ENCODE results near the gene PHLDB2. TPM values are rescaled to one million over a fixed set of nuclear protein-coding genes. Genes with fewer than 3 reads are reported as not detected.
"Not testable (repeated sequence)": the region's sequence is repeated elsewhere in the genome, so short reads cannot be mapped to it uniquely, and the experiment has no call there.

The PHLDB2 gene
- 14.1 TPM for total RNA-seq

DNA sequence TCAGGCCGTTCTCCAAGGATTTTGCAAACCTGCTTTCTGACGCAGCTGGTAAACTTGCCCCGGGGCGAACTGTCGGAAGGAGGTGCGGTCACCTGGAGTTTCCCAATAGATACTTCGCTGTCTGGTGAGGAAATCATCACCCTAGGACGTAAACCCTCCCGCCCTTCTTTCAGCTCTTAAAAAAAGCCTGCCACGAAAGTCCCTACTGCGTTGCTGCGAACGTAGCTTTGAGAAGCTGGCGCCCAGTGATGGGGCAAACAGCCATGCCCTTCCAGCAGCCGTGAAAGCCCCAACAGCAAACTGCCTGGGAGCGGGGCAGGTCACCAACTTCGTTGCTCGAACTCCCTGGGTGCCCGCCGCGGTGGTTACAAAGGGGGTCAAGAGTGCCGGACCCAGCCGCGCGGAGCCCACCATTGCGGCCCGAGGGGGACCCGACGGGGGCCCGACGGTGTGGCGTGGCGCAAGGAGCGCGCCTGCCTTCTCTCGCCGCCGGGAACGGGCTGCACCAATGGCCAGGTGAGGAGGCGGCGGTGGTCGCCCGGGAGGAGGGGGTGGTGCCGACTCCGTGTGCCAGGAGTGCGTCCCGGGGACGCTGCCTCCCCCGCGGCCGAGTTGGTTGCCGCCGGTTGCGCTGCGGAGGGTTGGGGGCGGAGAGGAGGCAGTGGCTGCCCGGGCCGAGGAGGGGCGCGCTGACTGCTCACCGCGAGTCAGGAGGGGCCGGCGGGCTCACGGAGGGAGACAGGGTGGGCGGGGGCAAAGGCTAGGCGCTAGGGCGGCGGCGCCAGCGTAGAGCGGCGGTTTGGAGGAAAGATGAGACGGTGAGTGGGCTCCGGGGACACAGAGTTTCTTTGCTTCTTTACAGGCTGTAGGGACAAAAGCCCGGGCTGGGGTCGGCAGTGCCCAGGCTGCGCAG lies at the start of gene PHLDB2:
Gene PHLDB2, plus strand, starts transcription at position 205 of the 913 bp plus-strand sequence. CDS start 24,813 bp downstream, outside the sequence.
- Histone ChIP-seq H3K4me3 (ENCODE audit: low read length) (peak within 1 kb of the TSS; percentile 56), H3K9me3 (ENCODE audit: low read depth, low read length) (no peaks in the 10 kb centered on the region), H3K27me3 (ENCODE audit: insufficient read depth, low read length) (peaks cover 32% of the 10 kb centered on the region), H3K4me1 (ENCODE audit: insufficient read depth, low read length) (peaks cover 23% of the 10 kb centered on the region)

DNA sequence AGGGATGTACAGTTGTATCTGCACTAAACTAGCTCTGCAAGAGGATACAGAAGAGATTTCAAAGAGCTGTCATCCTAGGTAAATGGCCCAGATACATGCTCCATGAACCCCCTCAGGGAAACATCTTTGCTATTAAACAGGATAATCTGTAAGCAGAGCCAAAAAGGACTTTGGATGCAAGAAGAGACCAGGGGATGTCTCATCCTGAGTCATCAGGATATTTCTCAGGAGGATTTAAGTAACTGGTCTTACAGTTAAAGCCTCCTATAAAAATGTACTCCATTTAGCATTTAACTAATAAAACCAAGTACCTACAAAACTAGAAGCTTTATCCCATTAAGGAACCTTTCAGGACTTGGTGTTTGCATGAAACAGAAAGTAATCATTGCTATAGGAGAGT lies 48.2 kb upstream of the PHLDB2 start:
- Histone ChIP-seq H3K4me3 (ENCODE audit: low read length) (no peak overlapping the region), H3K27me3 (ENCODE audit: insufficient read depth, low read length) (no peaks in the 10 kb centered on the region), H3K4me1 (ENCODE audit: insufficient read depth, low read length) (no peaks in the 10 kb centered on the region), H3K9me3 (ENCODE audit: low read depth, low read length) (no peaks in the 10 kb centered on the region)

DNA sequence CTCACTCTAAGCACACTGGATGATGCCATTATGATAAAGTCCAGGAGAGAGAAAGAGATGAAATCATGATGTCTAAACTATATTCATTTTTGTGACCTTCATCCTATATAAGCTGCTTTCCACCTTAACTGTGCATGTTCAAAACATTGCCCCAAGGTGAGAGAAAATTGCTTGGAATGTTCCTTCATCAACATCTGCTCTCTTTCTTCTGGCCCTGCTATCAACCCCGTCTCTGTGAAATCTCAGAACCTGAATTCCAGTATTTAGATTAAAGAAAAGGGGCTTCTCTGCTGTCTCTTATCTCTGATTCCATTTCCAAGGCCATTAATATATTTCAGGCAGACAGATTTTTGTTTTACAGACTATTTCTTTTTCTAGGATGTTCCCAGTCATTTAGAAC lies 47.3 kb upstream of the PHLDB2 start:
- H3K4me3 ChIP-seq (ENCODE audit: low read length): no peak overlapping the region
- no peaks in the 10 kb centered on the region for H3K27me3 ChIP-seq (ENCODE audit: insufficient read depth, low read length)
- H3K4me1 ChIP-seq (ENCODE audit: insufficient read depth, low read length): no peaks in the 10 kb centered on the region
- no peaks in the 10 kb centered on the region for H3K9me3 ChIP-seq (ENCODE audit: low read depth, low read length)

DNA sequence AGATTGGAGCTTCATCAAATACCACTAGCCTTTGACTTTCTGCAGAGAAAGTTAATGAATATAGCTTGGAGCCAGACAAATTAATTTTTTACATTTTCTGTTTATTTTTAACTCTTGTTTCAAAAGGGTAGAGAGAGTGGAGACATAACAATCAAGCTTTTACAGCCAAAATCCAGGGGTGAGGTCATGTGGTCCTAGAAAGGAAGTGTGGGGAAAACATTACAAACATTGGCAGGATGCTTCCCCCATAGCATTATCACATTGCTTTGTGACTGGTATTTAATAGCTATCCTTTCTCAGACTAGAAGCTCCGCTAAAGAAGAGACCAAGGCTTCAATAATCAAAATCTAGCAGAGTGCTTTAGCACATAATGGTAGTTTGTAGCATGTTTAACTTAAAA lies 46.4 kb upstream of the PHLDB2 start:
- Histone ChIP-seq H3K4me3 (ENCODE audit: low read length) (no peak overlapping the region), H3K4me1 (ENCODE audit: insufficient read depth, low read length) (no peaks in the 10 kb centered on the region), H3K27me3 (ENCODE audit: insufficient read depth, low read length) (no peaks in the 10 kb centered on the region), H3K9me3 (ENCODE audit: low read depth, low read length) (no peaks in the 10 kb centered on the region)

DNA sequence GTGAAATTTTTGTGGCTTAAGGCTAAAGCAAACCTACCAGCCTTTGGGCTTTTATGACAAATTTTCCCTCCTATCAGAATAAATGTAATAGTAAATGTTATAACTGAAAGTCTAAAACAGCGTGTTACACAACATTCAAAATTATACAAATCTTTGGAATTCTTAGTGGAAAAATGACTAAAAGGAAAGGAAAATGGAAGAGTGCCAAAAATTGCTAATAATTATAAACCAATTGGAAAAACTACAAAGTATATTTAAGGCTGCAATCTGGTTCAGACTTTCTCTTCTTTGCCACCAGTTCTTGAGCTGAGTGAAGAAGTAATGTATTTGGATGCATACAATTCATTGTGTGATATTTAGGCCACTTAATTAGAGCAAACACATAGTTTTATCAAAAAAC lies 45.6 kb upstream of the PHLDB2 start:
- H3K4me1 ChIP-seq (ENCODE audit: insufficient read depth, low read length): no peaks in the 10 kb centered on the region
- no peak overlapping the region for H3K4me3 ChIP-seq (ENCODE audit: low read length)
- no peaks in the 10 kb centered on the region for H3K27me3 ChIP-seq (ENCODE audit: insufficient read depth, low read length)
- no peaks in the 10 kb centered on the region for H3K9me3 ChIP-seq (ENCODE audit: low read depth, low read length)

GRCh38 chr3:111813979-111814378 lies 45.1 kb upstream of the PHLDB2 start:
- H3K4me1 ChIP-seq (ENCODE audit: insufficient read depth, low read length): no peaks in the 10 kb centered on the region
- H3K27me3 ChIP-seq (ENCODE audit: insufficient read depth, low read length): no peaks in the 10 kb centered on the region
- no peak overlapping the region for H3K4me3 ChIP-seq (ENCODE audit: low read length)
- H3K9me3 ChIP-seq (ENCODE audit: low read depth, low read length): no peaks in the 10 kb centered on the region

- H3K4me3 ChIP-seq (ENCODE audit: low read length); H3K27me3 ChIP-seq (ENCODE audit: insufficient read depth, low read length); H3K9me3 ChIP-seq (ENCODE audit: low read depth, low read length); H3K4me1 ChIP-seq (ENCODE audit: insufficient read depth, low read length): not testable (repeated sequence)
Observed at GRCh38 chr3:111816771-111817170, 42.3 kb upstream of the PHLDB2 start.

DNA sequence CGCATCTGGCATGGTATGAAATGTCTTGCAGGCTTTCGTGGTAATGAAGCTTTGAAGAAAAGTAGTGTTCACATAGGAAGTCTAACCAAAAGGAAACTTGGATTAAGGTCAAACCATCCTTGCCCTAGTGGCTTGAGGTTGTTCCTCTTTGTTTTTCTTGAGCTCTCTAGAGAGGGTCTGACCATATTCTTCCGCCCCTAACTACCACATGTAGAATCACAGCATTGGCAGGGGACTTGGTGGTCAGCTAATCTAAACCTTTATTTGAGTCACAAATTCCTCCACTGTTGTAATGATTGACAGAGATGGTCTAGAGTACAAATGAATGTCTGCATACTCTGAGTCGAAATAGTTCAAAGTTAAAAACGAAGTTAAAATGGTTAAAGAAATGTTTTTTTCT lies 39.1 kb upstream of the PHLDB2 start:
- no peaks in the 10 kb centered on the region for H3K4me1 ChIP-seq (ENCODE audit: insufficient read depth, low read length)
- no peaks in the 10 kb centered on the region for H3K27me3 ChIP-seq (ENCODE audit: insufficient read depth, low read length)
- no peak overlapping the region for H3K4me3 ChIP-seq (ENCODE audit: low read length)
- H3K9me3 ChIP-seq (ENCODE audit: low read depth, low read length): peaks cover 9% of the 10 kb centered on the region

GRCh38 chr3:111820651-111821050 lies 38.4 kb upstream of the PHLDB2 start:
- H3K4me1 ChIP-seq (ENCODE audit: insufficient read depth, low read length): no peaks in the 10 kb centered on the region
- no peak overlapping the region for H3K4me3 ChIP-seq (ENCODE audit: low read length)
- H3K27me3 ChIP-seq (ENCODE audit: insufficient read depth, low read length): no peaks in the 10 kb centered on the region
- peaks cover 9% of the 10 kb centered on the region for H3K9me3 ChIP-seq (ENCODE audit: low read depth, low read length)

GRCh38 chr3:111821891-111822290 lies 37.2 kb upstream of the PHLDB2 start:
- Histone ChIP-seq H3K4me1 (ENCODE audit: insufficient read depth, low read length) (no peaks in the 10 kb centered on the region), H3K27me3 (ENCODE audit: insufficient read depth, low read length) (no peaks in the 10 kb centered on the region), H3K9me3 (ENCODE audit: low read depth, low read length) (peaks cover 9% of the 10 kb centered on the region), H3K4me3 (ENCODE audit: low read length) (no peak overlapping the region)

DNA sequence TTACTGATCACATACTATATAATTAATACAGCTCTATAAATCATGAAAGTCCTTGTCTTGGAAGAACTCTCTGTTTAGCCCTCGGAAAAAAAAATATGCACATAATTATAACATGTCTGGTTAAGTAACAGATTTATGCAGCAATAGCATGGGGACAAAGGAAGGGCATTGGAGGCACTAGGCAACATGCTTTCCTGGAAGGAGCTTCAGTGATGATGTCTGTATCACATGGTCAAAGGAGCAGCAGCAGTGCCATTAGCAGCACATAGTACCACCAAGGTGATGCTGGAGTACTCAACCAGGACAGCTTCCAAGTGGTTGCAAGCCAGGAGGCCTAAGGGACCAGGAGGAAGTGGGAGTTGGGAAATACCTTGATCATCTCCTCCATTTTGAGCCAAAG lies 36.3 kb upstream of the PHLDB2 start:
- Histone ChIP-seq H3K9me3 (ENCODE audit: low read depth, low read length) (peaks cover 9% of the 10 kb centered on the region), H3K4me1 (ENCODE audit: insufficient read depth, low read length) (no peaks in the 10 kb centered on the region), H3K4me3 (ENCODE audit: low read length) (no peak overlapping the region), H3K27me3 (ENCODE audit: insufficient read depth, low read length) (no peaks in the 10 kb centered on the region)

DNA sequence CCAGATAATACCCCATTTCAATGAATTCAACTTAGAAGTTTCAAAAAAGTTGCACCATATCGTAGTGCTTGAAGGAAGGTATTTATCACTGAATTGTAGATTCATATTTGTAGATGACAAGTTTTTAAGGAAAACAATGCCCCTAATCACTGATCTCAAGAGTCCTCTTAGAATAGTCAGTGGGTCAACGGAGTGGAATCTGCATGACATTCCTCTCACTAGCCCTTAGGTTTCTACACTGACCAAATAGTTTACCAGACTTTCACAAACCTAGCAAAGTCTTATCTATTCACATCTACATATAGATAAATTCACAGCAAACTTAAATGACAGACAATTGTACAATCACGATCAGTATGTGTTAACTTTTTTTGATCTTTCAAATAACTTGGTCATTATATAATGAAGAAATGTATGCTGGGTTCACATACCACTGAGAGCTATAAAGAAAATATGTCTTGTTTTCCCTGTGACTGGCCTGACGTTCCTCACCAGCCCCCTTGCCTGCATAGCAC lies 35.7 kb upstream of the PHLDB2 start:
- Histone ChIP-seq H3K4me3 (ENCODE audit: low read length) (no peak overlapping the region), H3K9me3 (ENCODE audit: low read depth, low read length) (peaks cover 9% of the 10 kb centered on the region), H3K4me1 (ENCODE audit: insufficient read depth, low read length) (no peaks in the 10 kb centered on the region), H3K27me3 (ENCODE audit: insufficient read depth, low read length) (no peaks in the 10 kb centered on the region)

- Histone ChIP-seq H3K9me3 (ENCODE audit: low read depth, low read length) (peaks cover 9% of the 10 kb centered on the region), H3K4me1 (ENCODE audit: insufficient read depth, low read length) (no peaks in the 10 kb centered on the region), H3K27me3 (ENCODE audit: insufficient read depth, low read length) (no peaks in the 10 kb centered on the region), H3K4me3 (ENCODE audit: low read length) (no peak overlapping the region)
Observed at GRCh38 chr3:111824351-111824750, 34.7 kb upstream of the PHLDB2 start.

GRCh38 chr3:111827871-111828270 lies 31.2 kb upstream of the PHLDB2 start:
- H3K4me1 ChIP-seq (ENCODE audit: insufficient read depth, low read length): no peaks in the 10 kb centered on the region
- no peaks in the 10 kb centered on the region for H3K27me3 ChIP-seq (ENCODE audit: insufficient read depth, low read length)
- no peak overlapping the region for H3K4me3 ChIP-seq (ENCODE audit: low read length)
- no peaks in the 10 kb centered on the region for H3K9me3 ChIP-seq (ENCODE audit: low read depth, low read length)

DNA sequence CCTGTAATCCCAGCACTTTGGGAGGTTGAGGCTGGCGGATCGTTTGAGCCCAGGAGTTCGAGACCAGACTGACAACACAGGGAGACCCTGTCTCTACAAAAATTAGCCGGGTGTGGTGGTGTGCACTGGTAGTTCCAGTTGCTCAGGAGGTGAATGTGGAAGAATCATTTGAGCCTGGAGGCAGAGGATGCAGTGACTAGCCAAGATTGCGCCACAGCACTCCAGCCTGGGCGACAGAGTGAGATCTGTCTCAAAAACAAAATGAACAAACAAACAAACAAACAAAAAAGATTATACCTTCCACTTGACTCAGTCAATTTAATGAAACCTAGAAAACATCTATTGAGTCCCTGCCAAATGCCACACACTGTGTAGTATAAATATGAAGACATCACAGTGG lies 30.5 kb upstream of the PHLDB2 start:
- H3K4me1 ChIP-seq (ENCODE audit: insufficient read depth, low read length): no peaks in the 10 kb centered on the region
- no peaks in the 10 kb centered on the region for H3K9me3 ChIP-seq (ENCODE audit: low read depth, low read length)
- no peaks in the 10 kb centered on the region for H3K27me3 ChIP-seq (ENCODE audit: insufficient read depth, low read length)
- no peak overlapping the region for H3K4me3 ChIP-seq (ENCODE audit: low read length)

DNA sequence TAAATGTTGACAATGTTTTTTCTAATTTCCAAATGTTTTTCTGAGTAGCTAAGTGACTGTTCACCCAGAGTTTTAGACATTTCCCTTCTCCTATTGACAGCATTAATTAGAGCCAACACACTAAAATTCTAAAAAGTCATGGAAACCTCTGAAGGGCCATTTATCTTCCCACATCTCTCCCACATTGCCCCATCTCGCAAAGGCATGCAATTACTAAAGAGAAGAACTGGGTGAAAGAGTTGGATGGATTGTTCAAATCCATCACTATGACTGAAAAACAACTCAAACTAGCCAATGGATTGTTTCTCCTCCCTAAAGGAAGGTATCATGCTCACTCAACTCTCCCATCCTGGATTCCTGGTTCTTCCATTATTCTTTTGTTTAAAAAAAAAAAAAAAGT lies 30.0 kb upstream of the PHLDB2 start:
- Histone ChIP-seq H3K9me3 (ENCODE audit: low read depth, low read length) (no peaks in the 10 kb centered on the region), H3K4me1 (ENCODE audit: insufficient read depth, low read length) (no peaks in the 10 kb centered on the region), H3K4me3 (ENCODE audit: low read length) (no peak overlapping the region), H3K27me3 (ENCODE audit: insufficient read depth, low read length) (no peaks in the 10 kb centered on the region)

Measured in mononuclear cell (primary cell).